Transverse colon (tissue), 4 donors: ENCODE data around the gene EHBP1. TPM values are rescaled to one million over a fixed set of nuclear protein-coding genes. Genes with fewer than 3 reads are reported as not detected.

Source experiments
- DNase-seq: peaks from one replicate; pipeline ENCODE4 v3.0.0-alpha.2; 2019
- H3K27ac ChIP-seq, 4 donors: fragments of 200-600 bp; sonication (generic); 2 replicates each; pipeline ENCODE4 v1.5.1; 2016 to 2018; ENCODE audit warnings: inconsistent platforms in 4 of 4
- H3K27me3 ChIP-seq: fragments of 200-600 bp; sonication (generic); 2 replicates; pipeline ENCODE4 v1.5.1; 2017; ENCODE audit warnings: inconsistent platforms
- H3K36me3 ChIP-seq, 4 donors: fragments of 200-600 bp; sonication (generic); 2 replicates each; pipeline ENCODE4 v1.5.1; 2017 to 2019; ENCODE audit warnings: inconsistent platforms in 4 of 4
- H3K4me1 ChIP-seq, 4 donors: fragments of 200-600 bp; sonication (generic); 2 replicates each; pipeline ENCODE4 v1.5.1; 2017 to 2020; ENCODE audit warnings: inconsistent platforms in 4 of 4
- H3K4me3 ChIP-seq, 4 donors: fragments of 200-600 bp; sonication (generic); 1 replicate in 1 of 4; 2 replicates in 3 of 4; pipeline versions ENCODE4 v1.5.1 to v1.6.1; 2017 to 2019; ENCODE audit warnings: inconsistent platforms in 4 of 4
- H3K9me3 ChIP-seq, 2 donors: fragments of 200-600 bp; sonication (generic); 2 replicates each; pipeline ENCODE4 v1.5.1; 2017 to 2019; ENCODE audit warnings: inconsistent platforms in 2 of 2
- CTCF ChIP-seq, 5 experiments: fragments of 200-600 bp in 3 of 5; fragments of 450-650 bp in 2 of 5; sonication (generic) in 3 of 5; IDR thresholded peaks; 1 replicate in 2 of 5; 2 replicates in 3 of 5; pipeline ENCODE4 v1.5.1; 2016 to 2017; ENCODE audit warnings: antibody characterized with exemption in 5 of 5, inconsistent platforms in 3 of 5, mild to moderate bottlenecking in 2 of 5, moderate library complexity in 1 of 5
- EP300 ChIP-seq: sonication (generic); formaldehyde crosslinking; IDR thresholded peaks from one replicate; pipeline ENCODE4 v1.6.1; 2017; ENCODE audit warnings: antibody characterized with exemption, low read depth
- POLR2A ChIP-seq: fragments of 450-650 bp; IDR thresholded peaks from one replicate; pipeline ENCODE4 v1.6.1; 2016; ENCODE audit warnings: antibody characterized with exemption, mild to moderate bottlenecking, moderate library complexity
- POLR2AphosphoS5 ChIP-seq, 3 donors: sonication (generic); formaldehyde crosslinking; IDR thresholded peaks; one replicate each; pipeline ENCODE4 v1.6.1; 2016; ENCODE audit warnings: antibody characterized with exemption in 3 of 3
- WGBS, 2 donors: methylation state at CpG; one replicate each; pipeline ENCODE4 v1.1.5; 2018; ENCODE audit warnings: low coverage in 1 of 2; 5-methylcytosine and 5-hydroxymethylcytosine counted together
- in situ Hi-C, 4 donors: fragments of 200-750 bp; cut with MboI; loops; one replicate each; pipeline versions ENCODE4 v1.15.0 to v1.15.1; 2017; ENCODE audit warnings: low sequenced_read_pairs in 3 of 4, low pct_ligation_motif_present in 1 of 4, low pct_unique_long_range_greater_than_20kb in 1 of 4
- intact Hi-C: fragments of 100-400 bp; cut with DNase I; formaldehyde crosslinking; loops from one replicate; pipeline ENCODE4 v1.15.1; 2023; ENCODE audit warnings: low total_unique reads
- total RNA-seq, 4 donors: library from RNA; depleted of rRNA; stranded (reverse); fragments of >200 nt; gene quantifications; one replicate each; pipeline ENCODE4 v1.1.0, GENCODE V29; 2016

Gene EHBP1
- total RNA-seq, 4 donors from 2014 or later, result 41.1 to 69.4 (median 47.0) TPM

DNA sequence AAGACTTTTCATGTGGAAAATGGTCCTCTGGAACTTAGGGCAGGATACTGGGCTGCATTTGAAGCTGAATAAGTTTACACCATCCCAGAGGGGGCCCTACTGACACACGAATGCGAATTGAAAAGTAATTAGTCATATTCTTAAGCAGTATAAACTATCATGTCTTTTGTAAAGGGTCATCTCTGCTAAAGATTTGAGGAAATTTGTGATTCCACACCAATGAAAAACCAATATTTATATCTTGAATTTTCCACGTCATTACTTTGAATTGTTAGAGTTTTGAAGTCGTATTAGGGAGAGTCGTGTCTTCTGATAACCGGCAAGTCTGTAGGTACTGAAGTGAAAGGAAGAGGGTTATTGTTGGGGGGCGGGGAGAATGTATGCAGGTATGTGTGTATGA is 341.0 kb downstream of the EHBP1 start:
- H3K4me1 ChIP-seq, result peaks cover 22 to 46% (median 43%) of the 10 kb centered on the region in 4 donors
- WGBS, 2 donors, result 93 to 95% methylated on average over 6 to 7 of the region's 7 CpGs
- H3K36me3 ChIP-seq, result no peaks in the 10 kb centered on the region
- no peaks in the 10 kb centered on the region for H3K9me3 ChIP-seq
- intact Hi-C loops (no loop called here), in situ Hi-C loops (no loop called here)
- H3K27ac ChIP-seq, result no peak overlapping the region
- TF ChIP-seq POLR2A, result no peak
- no peak for TF ChIP-seq EP300
- TF ChIP-seq CTCF (IDR thresholded peaks at IDR 0.05), result no peak
- no peak for TF ChIP-seq POLR2AphosphoS5 (IDR thresholded peaks at IDR 0.05)
- peaks cover 76% of the 10 kb centered on the region for H3K27me3 ChIP-seq
- DNase-seq, result no peak
- H3K4me3 ChIP-seq, result no peak overlapping the region

DNA sequence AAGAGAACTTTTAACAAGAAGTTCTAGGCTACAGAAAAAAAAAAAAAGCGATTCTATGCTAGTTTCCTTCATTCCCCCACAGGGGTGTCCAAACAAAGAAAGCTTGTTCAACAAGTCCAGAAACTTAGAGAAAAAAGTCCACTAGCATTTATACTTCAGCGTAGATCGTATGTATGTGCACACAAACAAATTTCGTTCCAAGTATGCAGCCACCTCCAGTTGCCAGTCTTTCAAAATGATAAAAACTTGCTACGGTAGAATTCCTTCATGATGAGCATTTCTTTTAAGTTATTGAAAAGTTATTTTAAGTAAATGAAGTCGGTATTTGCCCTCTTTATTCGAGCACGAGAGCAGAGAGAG is 341.4 kb downstream of the EHBP1 start:
- Histone ChIP-seq H3K27ac (no peak overlapping the region), H3K4me3 (peak overlapping the region in 1 of 4 donors; percentile 15), H3K4me1 (peaks cover 22 to 47% (median 43%) of the 10 kb centered on the region in 4 donors), H3K27me3 (peaks cover 80% of the 10 kb centered on the region), H3K36me3 (no peaks in the 10 kb centered on the region), H3K9me3 (no peaks in the 10 kb centered on the region)
- intact Hi-C loops (no loop called here), in situ Hi-C loops (no loop called here)
- WGBS, 2 donors, result 42 to 50% methylated on average over 8 of the region's 8 CpGs
- no peak for TF ChIP-seq EP300
- no peak for TF ChIP-seq POLR2AphosphoS5 (IDR thresholded peaks at IDR 0.05)
- no peak for TF ChIP-seq POLR2A
- TF ChIP-seq CTCF (IDR thresholded peaks at IDR 0.05), result no peak
- no peak for DNase-seq

GRCh38 chr2:63047321-63048279 is 342.1 kb downstream of the EHBP1 start:
- Histone ChIP-seq H3K27me3 (peaks cover 87% of the 10 kb centered on the region), H3K36me3 (no peaks in the 10 kb centered on the region), H3K4me1 (peaks cover 22 to 47% (median 43%) of the 10 kb centered on the region in 4 donors), H3K9me3 (no peaks in the 10 kb centered on the region), H3K4me3 (peak overlapping the region in 1 of 4 donors; percentile 17), H3K27ac (no peak overlapping the region)
- TF ChIP-seq POLR2A (no peak), EP300 (no peak), CTCF (IDR thresholded peaks at IDR 0.05) (no peak), POLR2AphosphoS5 (IDR thresholded peaks at IDR 0.05) (no peak)
- intact Hi-C loops (no loop called here), in situ Hi-C loops (no loop called here)
- peak; percentile 7 for DNase-seq
- WGBS, 2 donors, result 34 to 40% methylated on average over 2 to 71 of the region's 71 CpGs

DNA sequence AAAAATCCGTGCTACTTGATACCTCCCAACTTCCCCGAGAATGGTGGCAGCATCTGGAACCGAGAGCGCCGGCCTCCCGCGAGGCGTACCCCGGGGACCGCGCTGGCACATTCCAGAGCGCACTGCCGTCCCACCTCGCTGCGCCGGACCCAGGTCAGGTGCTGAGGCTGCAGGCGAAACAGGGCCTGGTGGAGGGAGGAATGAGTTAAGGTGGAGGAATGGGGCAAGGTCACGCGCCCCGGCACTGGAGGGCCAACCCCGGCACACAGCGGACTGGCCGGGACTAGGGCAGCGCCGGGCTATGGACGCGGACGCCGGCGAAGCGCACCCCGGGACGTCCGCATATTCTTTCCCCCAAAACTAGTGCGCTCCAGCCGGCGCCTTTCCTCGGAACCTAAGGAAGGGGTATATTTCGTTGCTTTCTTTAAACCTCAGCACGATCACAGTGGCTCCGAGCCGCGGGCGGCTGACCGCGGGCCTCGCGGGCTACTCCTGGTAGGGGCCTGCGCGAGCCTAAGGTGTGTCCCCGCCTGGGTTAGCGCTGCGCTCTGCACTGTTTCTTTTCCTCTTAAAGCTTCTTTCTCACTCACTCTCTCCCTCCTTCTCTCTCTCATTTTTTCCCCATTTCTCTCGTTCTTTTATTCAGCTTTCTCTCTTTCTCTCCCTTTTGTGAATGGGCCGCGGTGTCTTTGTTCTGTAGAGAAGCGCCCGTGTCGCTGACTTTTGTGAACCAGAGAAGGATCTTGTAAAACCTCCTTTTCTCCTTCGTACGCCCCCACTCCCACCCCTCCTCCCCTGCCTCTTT is 343.1 kb downstream of the EHBP1 start:
- Histone ChIP-seq H3K4me3 (peak overlapping the region in 1 of 4 donors; percentile 17), H3K4me1 (peaks cover 22 to 50% (median 44%) of the 10 kb centered on the region in 4 donors), H3K36me3 (no peaks in the 10 kb centered on the region), H3K27me3 (peaks cover 96% of the 10 kb centered on the region), H3K27ac (no peak overlapping the region), H3K9me3 (no peaks in the 10 kb centered on the region)
- 16 to 18% methylated on average over 7 to 61 of the region's 61 CpGs for WGBS, 2 donors
- in situ Hi-C loops, result no loop called here
- intact Hi-C loops, result no loop called here
- no peak for DNase-seq
- no peak for TF ChIP-seq EP300
- TF ChIP-seq POLR2AphosphoS5 (IDR thresholded peaks at IDR 0.05), result peak in 2 of 3 donors; percentile 64
